Esophagus squamous epithelium (tissue), 5 donors: Measurements from ENCODE around the gene OR13C5. TPM values are rescaled to one million over a fixed set of nuclear protein-coding genes. Genes with fewer than 3 reads are reported as not detected.

Source experiments
- DNase-seq: peaks from one replicate; lab custom pipeline; 2025; lab: John Stamatoyannopoulos, UW
- H3K27ac ChIP-seq, 4 donors: fragments of 200-600 bp; sonication (generic); one replicate each; pipeline ENCODE4 v1.5.1; 2016 to 2019; ENCODE audit warnings: mild to moderate bottlenecking in 1 of 4
- H3K27me3 ChIP-seq, 4 donors: fragments of 200-600 bp; sonication (generic); 1 replicate in 3 of 4; 2 replicates in 1 of 4; pipeline versions ENCODE4 v1.5.1 to v1.6.0; 2017 to 2021; ENCODE audit warnings: antibody characterized with exemption in 1 of 4
- H3K36me3 ChIP-seq, 3 donors: fragments of 200-600 bp; sonication (generic); one replicate each; pipeline ENCODE4 v1.5.1; 2016 to 2019
- H3K4me1 ChIP-seq, 3 donors: fragments of 200-600 bp; sonication (generic); one replicate each; pipeline ENCODE4 v1.5.1; 2017 to 2019
- H3K4me3 ChIP-seq, 4 donors: fragments of 200-600 bp; sonication (generic); 1 replicate in 3 of 4; 2 replicates in 1 of 4; pipeline ENCODE4 v1.5.1; 2016 to 2019; ENCODE audit warnings: mild to moderate bottlenecking in 2 of 4, moderate library complexity in 1 of 4
- H3K9me3 ChIP-seq, 3 donors: fragments of 200-600 bp; sonication (generic); one replicate each; pipeline ENCODE4 v1.5.1; 2016 to 2019
- POLR2A ChIP-seq, 4 donors: fragments of 450-650 bp; IDR thresholded peaks; one replicate each; pipeline ENCODE4 v1.6.1; 2017; ENCODE audit warnings: antibody characterized with exemption in 4 of 4, mild to moderate bottlenecking in 4 of 4, moderate library complexity in 3 of 4
- WGBS, 2 donors: methylation state at CpG; one replicate each; pipeline ENCODE4 v1.1.5; 2018; 5-methylcytosine and 5-hydroxymethylcytosine counted together
- intact Hi-C: fragments of 100-400 bp; cut with DNase I; formaldehyde crosslinking; loops from one replicate; pipeline ENCODE4 v1.15.0; 2022
- total RNA-seq, 4 donors: library from RNA; depleted of rRNA; stranded (reverse); fragments of >200 nt; gene quantifications; one replicate each; pipeline ENCODE4 v1.1.0, GENCODE V29; 2016
- TF ChIP-seq, protein P1 (sequence below), 6 experiments: fragments of 450-650 bp in 4 of 6; fragments of 200-600 bp in 2 of 6; sonication (generic) in 2 of 6; IDR thresholded peaks; one replicate each; pipeline ENCODE4 v1.5.1; 2016 to 2019; ENCODE audit warnings: antibody characterized with exemption in 6 of 6, mild to moderate bottlenecking in 4 of 6, moderate library complexity in 4 of 6
- donor health status: DM: yes; HTN: yes; CAD: no.

The OR13C5 gene
- total RNA-seq, 4 donors from 2014 or later = not detected

DNA sequence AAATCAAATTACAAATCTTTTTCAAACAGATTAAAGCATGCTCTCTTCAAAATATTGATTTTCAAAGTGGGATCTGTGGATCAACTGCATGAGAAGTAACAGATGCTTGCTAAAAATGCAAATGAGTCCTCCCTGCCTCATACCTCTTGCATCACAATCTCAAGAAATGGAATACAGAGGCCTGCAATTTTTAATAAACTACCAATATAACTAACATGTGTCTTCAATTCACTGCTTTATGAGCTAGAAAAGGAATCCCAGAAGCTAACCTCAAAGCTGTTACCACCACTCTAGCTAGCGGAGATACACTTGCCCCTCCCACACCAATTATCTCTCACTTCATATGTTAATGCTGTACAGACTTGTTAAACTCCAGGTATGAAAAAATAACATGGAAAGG is 9.6 kb downstream of the OR13C5 start:
- DNase-seq = no peak
- WGBS, 2 donors = 76 to 86% methylated on average over 1 of the region's 1 CpG

DNA sequence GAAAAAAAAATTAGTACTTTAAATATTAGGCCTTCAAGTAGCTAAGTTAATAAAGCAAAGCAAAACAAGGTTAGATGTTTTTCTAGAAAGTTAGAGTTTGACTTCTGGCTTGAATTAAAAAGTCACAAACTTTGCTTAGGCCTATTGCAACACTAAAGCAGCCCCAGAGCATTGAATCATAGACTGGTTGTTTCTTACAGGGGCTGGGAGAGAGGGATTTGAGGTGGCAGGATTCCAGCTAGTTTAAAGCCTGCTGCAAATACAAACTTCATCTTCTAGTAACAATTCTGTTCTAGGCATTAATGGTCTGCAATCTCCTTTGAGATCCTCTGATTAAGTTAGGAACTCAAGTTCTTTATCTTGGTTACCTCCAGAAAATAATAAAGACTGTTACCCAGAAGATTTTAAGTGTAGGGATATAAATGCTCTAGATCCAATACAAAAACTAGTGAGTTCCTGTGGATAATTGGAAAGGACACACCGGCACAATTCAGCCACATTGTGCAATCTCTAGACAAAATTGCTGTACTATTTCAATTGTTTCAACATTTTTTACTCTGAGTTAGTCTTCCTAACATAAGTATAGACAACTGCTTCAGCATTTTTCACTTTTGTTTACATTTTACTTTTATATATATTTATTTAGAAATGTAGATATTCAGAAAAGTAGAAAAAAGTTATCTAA is 12.6 kb downstream of the OR13C5 start:
- no peak for DNase-seq
- intact Hi-C loops = no loop called here
- no peak overlapping the region for H3K4me3 ChIP-seq
- H3K36me3 ChIP-seq = no peaks in the 10 kb centered on the region
- no peak overlapping the region for H3K27ac ChIP-seq
- no peaks in the 10 kb centered on the region for H3K9me3 ChIP-seq
- TF ChIP-seq, protein P1, sequence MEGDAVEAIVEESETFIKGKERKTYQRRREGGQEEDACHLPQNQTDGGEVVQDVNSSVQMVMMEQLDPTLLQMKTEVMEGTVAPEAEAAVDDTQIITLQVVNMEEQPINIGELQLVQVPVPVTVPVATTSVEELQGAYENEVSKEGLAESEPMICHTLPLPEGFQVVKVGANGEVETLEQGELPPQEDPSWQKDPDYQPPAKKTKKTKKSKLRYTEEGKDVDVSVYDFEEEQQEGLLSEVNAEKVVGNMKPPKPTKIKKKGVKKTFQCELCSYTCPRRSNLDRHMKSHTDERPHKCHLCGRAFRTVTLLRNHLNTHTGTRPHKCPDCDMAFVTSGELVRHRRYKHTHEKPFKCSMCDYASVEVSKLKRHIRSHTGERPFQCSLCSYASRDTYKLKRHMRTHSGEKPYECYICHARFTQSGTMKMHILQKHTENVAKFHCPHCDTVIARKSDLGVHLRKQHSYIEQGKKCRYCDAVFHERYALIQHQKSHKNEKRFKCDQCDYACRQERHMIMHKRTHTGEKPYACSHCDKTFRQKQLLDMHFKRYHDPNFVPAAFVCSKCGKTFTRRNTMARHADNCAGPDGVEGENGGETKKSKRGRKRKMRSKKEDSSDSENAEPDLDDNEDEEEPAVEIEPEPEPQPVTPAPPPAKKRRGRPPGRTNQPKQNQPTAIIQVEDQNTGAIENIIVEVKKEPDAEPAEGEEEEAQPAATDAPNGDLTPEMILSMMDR (IDR thresholded peaks at IDR 0.05) = no peak
- TF ChIP-seq POLR2A (IDR thresholded peaks at IDR 0.05) = no peak
- H3K4me1 ChIP-seq = no peaks in the 10 kb centered on the region
- no peaks in the 10 kb centered on the region for H3K27me3 ChIP-seq
- WGBS, 2 donors = 68 to 72% methylated on average over 1 of the region's 1 CpG

More for the DNA sequence above, 9.6 kb downstream of the OR13C5 start:
- Histone ChIP-seq H3K36me3 (no peaks in the 10 kb centered on the region), H3K4me3 (no peak overlapping the region), H3K27me3 (no peaks in the 10 kb centered on the region), H3K27ac (no peak overlapping the region), H3K4me1 (no peaks in the 10 kb centered on the region), H3K9me3 (no peaks in the 10 kb centered on the region)
- TF ChIP-seq, protein P1 (IDR thresholded peaks at IDR 0.05) = no peak
- TF ChIP-seq POLR2A (IDR thresholded peaks at IDR 0.05) = no peak
- intact Hi-C loops = no loop called here

- no peak for DNase-seq
- TF ChIP-seq, protein P1 (IDR thresholded peaks at IDR 0.05) = no peak
- no peak for TF ChIP-seq POLR2A (IDR thresholded peaks at IDR 0.05)
- intact Hi-C loops = no loop called here
- Histone ChIP-seq H3K27me3 (no peaks in the 10 kb centered on the region), H3K9me3 (no peaks in the 10 kb centered on the region), H3K4me3 (no peak overlapping the region), H3K27ac (no peak overlapping the region), H3K4me1 (no peaks in the 10 kb centered on the region), H3K36me3 (no peaks in the 10 kb centered on the region)
- 78% methylated on average over 1 of the region's 1 CpG for WGBS, 2 donors
Measured at GRCh38 chr9:104580562-104580961, 18.7 kb downstream of the OR13C5 start.

DNA sequence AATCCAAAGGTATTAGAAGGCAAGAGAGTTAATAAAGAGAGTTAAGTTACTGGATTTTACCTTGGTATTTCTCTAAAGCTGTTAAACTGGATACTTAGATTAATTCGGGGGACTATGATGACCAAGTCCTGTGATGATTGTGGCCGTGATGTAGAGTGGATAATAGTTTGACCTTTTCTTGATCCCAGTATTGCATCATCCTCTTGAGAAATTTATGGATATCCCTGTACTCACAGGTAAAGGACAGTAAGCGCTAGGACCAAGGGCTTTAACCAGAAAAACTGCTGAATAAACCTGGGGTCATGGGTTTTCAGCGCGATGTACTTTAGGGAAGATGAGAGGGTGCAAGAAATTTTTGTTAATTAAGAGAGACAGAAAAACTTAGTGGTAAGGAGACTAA is 21.9 kb downstream of the OR13C5 start:
- no peaks in the 10 kb centered on the region for H3K36me3 ChIP-seq
- H3K27ac ChIP-seq = no peak overlapping the region
- no peak overlapping the region for H3K4me3 ChIP-seq
- TF ChIP-seq, protein P1 (IDR thresholded peaks at IDR 0.05) = no peak
- TF ChIP-seq POLR2A (IDR thresholded peaks at IDR 0.05) = no peak
- 67 to 85% methylated on average over 5 of the region's 5 CpGs for WGBS, 2 donors
- H3K9me3 ChIP-seq = peaks cover 0 to 4% (median 0%) of the 10 kb centered on the region in 3 donors
- no peaks in the 10 kb centered on the region for H3K27me3 ChIP-seq
- no peak for DNase-seq
- intact Hi-C loops = no loop called here
- H3K4me1 ChIP-seq = no peaks in the 10 kb centered on the region

DNA sequence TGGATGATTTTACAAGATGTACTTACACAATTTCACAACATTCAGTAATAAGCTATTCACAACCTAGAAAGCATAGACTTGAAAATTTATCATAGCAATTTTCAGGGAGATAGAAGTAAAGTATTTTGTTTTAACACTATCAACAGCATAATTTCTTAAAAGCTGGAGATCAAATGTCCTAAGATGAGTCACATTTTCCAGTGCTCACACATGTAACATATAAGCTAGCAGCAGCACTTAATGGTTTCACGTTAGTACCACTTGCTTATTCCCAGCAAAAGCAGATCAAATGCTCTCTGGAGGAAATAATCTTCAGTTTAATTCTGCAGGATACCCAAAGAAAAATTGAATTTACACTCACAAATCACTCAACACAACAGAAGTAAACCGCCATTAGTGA is 23.8 kb downstream of the OR13C5 start:
- H3K4me1 ChIP-seq = no peaks in the 10 kb centered on the region
- no peaks in the 10 kb centered on the region for H3K36me3 ChIP-seq
- intact Hi-C loops = no loop called here
- H3K9me3 ChIP-seq = peaks cover 0 to 8% (median 0%) of the 10 kb centered on the region in 3 donors
- no peak for DNase-seq
- H3K4me3 ChIP-seq = no peak overlapping the region
- WGBS, 2 donors = 68 to 72% methylated on average over 2 of the region's 2 CpGs
- H3K27ac ChIP-seq = no peak overlapping the region
- no peak for TF ChIP-seq POLR2A (IDR thresholded peaks at IDR 0.05)
- TF ChIP-seq, protein P1 (IDR thresholded peaks at IDR 0.05) = no peak
- H3K27me3 ChIP-seq = no peaks in the 10 kb centered on the region
